HG02852 (cell line): ENCODE data around the gene SERF2.
A peak's percentile ranks its signal among the peaks of the same experiment; 100 is the strongest.
"Not testable (repeated sequence)": the region's sequence is repeated elsewhere in the genome, so short reads cannot be mapped to it uniquely, and the experiment has no call there.

Experiments used
- ATAC-seq: cut with Tn5 transposase; IDR thresholded peaks from one replicate; pipeline ENCODE4 v1.9.1; 2021; ENCODE audit warnings: mild to moderate bottlenecking, moderate library complexity; ENCODE audit not compliant: unreplicated experiment

The SERF2 gene

GRCh38 chr15:43826508-43827341 is 34.6 kb downstream of the SERF2 start, which contains the start of gene WDR76:
TSS of gene WDR76 (plus strand) at chr15:43827002. CDS start at chr15:43827033, 31 bp downstream.
- peak; percentile 54 for ATAC-seq

- no peak for ATAC-seq
These were observed 36.0 kb downstream of the SERF2 start for GRCh38 chr15:43828061-43828657.

GRCh38 chr15:43829951-43830540 is 37.9 kb downstream of the SERF2 start:
- ATAC-seq, result not testable (repeated sequence)

GRCh38 chr15:43830691-43831275 is 38.7 kb downstream of the SERF2 start:
- not testable (repeated sequence) for ATAC-seq

GRCh38 chr15:43831519-43832052 is 39.5 kb downstream of the SERF2 start:
- not testable (repeated sequence) for ATAC-seq

- not testable (repeated sequence) for ATAC-seq
These were observed 40.4 kb downstream of the SERF2 start for GRCh38 chr15:43832485-43832884.

GRCh38 chr15:43845421-43845820 is 53.3 kb downstream of the SERF2 start:
- ATAC-seq, result no peak
